GM19023 (cell line): ENCODE measurements around the gene SPPL2B.
"Not testable (repeated sequence)": the region's sequence is repeated elsewhere in the genome, so short reads cannot be mapped to it uniquely, and the experiment has no call there.

ENCODE experiments used
- ATAC-seq: cut with Tn5 transposase; IDR thresholded peaks from one replicate; pipeline ENCODE4 v1.9.1; 2021; ENCODE audit warnings: mild to moderate bottlenecking, moderate library complexity; ENCODE audit not compliant: unreplicated experiment

SPPL2B gene

GRCh38 chr19:2374808-2375207 lies 46.3 kb downstream of the SPPL2B start:
- ATAC-seq: no peak

GRCh38 chr19:2375353-2376121 lies 47.1 kb downstream of the SPPL2B start:
- ATAC-seq: no peak

- ATAC-seq: no peak
Observed at GRCh38 chr19:2376784-2377519, 48.5 kb downstream of the SPPL2B start.

GRCh38 chr19:2380567-2380966 lies 52.1 kb downstream of the SPPL2B start:
- ATAC-seq: no peak

GRCh38 chr19:2381148-2381820 lies 52.8 kb downstream of the SPPL2B start:
- ATAC-seq: no peak

- no peak for ATAC-seq
Observed at GRCh38 chr19:2382530-2383222, 54.2 kb downstream of the SPPL2B start.

- no peak for ATAC-seq
Observed at GRCh38 chr19:2385053-2385721, 56.7 kb downstream of the SPPL2B start.

- no peak for ATAC-seq
Observed at GRCh38 chr19:2387367-2388288, 59.1 kb downstream of the SPPL2B start.

- ATAC-seq: no peak
Observed at GRCh38 chr19:2389594-2389993, 61.1 kb downstream of the SPPL2B start.

- no peak for ATAC-seq
Observed at GRCh38 chr19:2391118-2391725, 62.7 kb downstream of the SPPL2B start.

GRCh38 chr19:2392366-2392765 lies 63.9 kb downstream of the SPPL2B start:
- ATAC-seq: no peak

GRCh38 chr19:2392899-2393298 lies 64.4 kb downstream of the SPPL2B start:
- ATAC-seq: not testable (repeated sequence)

GRCh38 chr19:2394054-2394441 lies 65.6 kb downstream of the SPPL2B start:
- no peak for ATAC-seq

- no peak for ATAC-seq
Observed at GRCh38 chr19:2394442-2395292, 66.2 kb downstream of the SPPL2B start.

GRCh38 chr19:2395293-2395829 lies 66.9 kb downstream of the SPPL2B start:
- not testable (repeated sequence) for ATAC-seq

- not testable (repeated sequence) for ATAC-seq
Observed at GRCh38 chr19:2397173-2397572, 68.7 kb downstream of the SPPL2B start.

- no peak for ATAC-seq
Observed at GRCh38 chr19:2398735-2399305, 70.3 kb downstream of the SPPL2B start.

GRCh38 chr19:2399582-2399981 lies 71.1 kb downstream of the SPPL2B start:
- no peak for ATAC-seq
